GM18909 (cell line): ENCODE measurements around the gene VPS11.

Source experiments
- ATAC-seq: cut with Tn5 transposase; IDR thresholded peaks from one replicate; pipeline ENCODE4 v1.9.1; 2021; ENCODE audit warnings: mild to moderate bottlenecking; ENCODE audit not compliant: unreplicated experiment, poor library complexity

VPS11 gene

GRCh38 chr11:119067371-119068222 is at the start of gene VPS11:
Gene VPS11 (plus strand): TSS chr11:119067818. CDS start chr11:119067824, 6 bp downstream.
- peak; percentile 95 for ATAC-seq

- peak; percentile 89 for ATAC-seq
Measured at GRCh38 chr11:119018074-119018938, 49.3 kb upstream of the VPS11 start, which contains the start of the genes RPS25 and TRAPPC4. Gene RPS25 (minus strand): TSS chr11:119018343. CDS start chr11:119018284, 59 bp downstream. Gene TRAPPC4 (plus strand): TSS chr11:119018766. CDS start chr11:119018796, 30 bp downstream.

GRCh38 chr11:119019996-119020395 is 47.6 kb upstream of the VPS11 start:
- no peak for ATAC-seq

- ATAC-seq, result no peak
Measured at GRCh38 chr11:119021631-119022030, 46.0 kb upstream of the VPS11 start.

GRCh38 chr11:119023741-119024140 is 43.9 kb upstream of the VPS11 start:
- ATAC-seq, result no peak

- no peak for ATAC-seq
Measured at GRCh38 chr11:119024430-119025098, 43.1 kb upstream of the VPS11 start.

GRCh38 chr11:119025099-119025473 is 42.5 kb upstream of the VPS11 start:
- no peak for ATAC-seq

- ATAC-seq, result no peak
Measured at GRCh38 chr11:119025541-119025940, 42.1 kb upstream of the VPS11 start.

GRCh38 chr11:119025978-119026766 is 41.4 kb upstream of the VPS11 start:
- ATAC-seq, result no peak

GRCh38 chr11:119026970-119027369 is 40.6 kb upstream of the VPS11 start:
- no peak for ATAC-seq

- no peak for ATAC-seq
Measured at GRCh38 chr11:119027561-119028345, 39.9 kb upstream of the VPS11 start.

- no peak for ATAC-seq
Measured at GRCh38 chr11:119028346-119029068, 39.1 kb upstream of the VPS11 start.

GRCh38 chr11:119029069-119029339 is 38.6 kb upstream of the VPS11 start:
- no peak for ATAC-seq

GRCh38 chr11:119029340-119030028 is 38.1 kb upstream of the VPS11 start:
- ATAC-seq, result no peak

GRCh38 chr11:119030029-119030328 is 37.6 kb upstream of the VPS11 start:
- peak; percentile 16 for ATAC-seq

- ATAC-seq, result peak; percentile 87
Measured at GRCh38 chr11:119030329-119031047, 37.1 kb upstream of the VPS11 start, which contains the start of gene SLC37A4. Gene SLC37A4 (minus strand): TSS chr11:119030877.

- no peak for ATAC-seq
Measured at GRCh38 chr11:119031912-119032280, 35.7 kb upstream of the VPS11 start.
